K562 (cell line): ENCODE measurements around the gene LBH.

Source experiments
- ZBTB8A ChIP-seq: fragments of 450-650 bp; IDR thresholded peaks from 2 replicates; pipeline ENCODE4 v1.6.1; 2018; ENCODE audit warnings: mild to moderate bottlenecking, moderate library complexity; ENCODE audit not compliant: partially characterized antibody
- ZNF695 ChIP-seq: fragments of 450-650 bp; formaldehyde crosslinking; IDR thresholded peaks from 2 replicates; pipeline ENCODE4 v1.4.0; 2020; ENCODE audit warnings: mild to moderate bottlenecking, moderate library complexity

- TF ChIP-seq ZBTB8A (no peak), ZNF695 (no peak)
These were observed 42.2 kb downstream of the LBH start for GRCh38 chr2:30273574-30273929.
